ENCODE results near the gene TTBK1. TPM values are rescaled to one million over a fixed set of nuclear protein-coding genes. Genes with fewer than 3 reads are reported as not detected.

TTBK1 gene
- total RNA-seq, 2 donors from 2014 or later = 0.05 to 0.16 TPM

GRCh38 chr6:43231053-43231452, 12.2 kb upstream of the TTBK1 start:
- H3K27me3 Mint-ChIP-seq = peaks cover 9% of the 10 kb centered on the region
- ATAC-seq (no peak), DNase-seq (no peak)
- H3K9me3 ChIP-seq (ENCODE audit: control insufficient read depth, low read length, poor library complexity, severe bottlenecking) = no peaks in the 10 kb centered on the region
- peaks cover 13% of the 10 kb centered on the region for H3K4me1 Mint-ChIP-seq
- H3K27ac Mint-ChIP-seq = no peak overlapping the region
- H3K36me3 Mint-ChIP-seq (ENCODE audit: low read depth) = no peaks in the 10 kb centered on the region
- H3K4me3 Mint-ChIP-seq = peak overlapping the region; percentile 4

- ATAC-seq = no peak
- Mint-ChIP-seq H3K27ac (no peak overlapping the region), H3K27me3 (peaks cover 17% of the 10 kb centered on the region), H3K36me3 (ENCODE audit: low read depth) (no peaks in the 10 kb centered on the region), H3K4me1 (peaks cover 13% of the 10 kb centered on the region), H3K4me3 (no peak overlapping the region)
- H3K9me3 ChIP-seq (ENCODE audit: control insufficient read depth, low read length, poor library complexity, severe bottlenecking) = no peaks in the 10 kb centered on the region
- no peak for DNase-seq
These were observed 11.4 kb upstream of the TTBK1 start for GRCh38 chr6:43231735-43232450.

GRCh38 chr6:43235841-43236240, 7.4 kb upstream of the TTBK1 start:
- no peak overlapping the region for H3K4me3 Mint-ChIP-seq
- no peak for ATAC-seq
- peaks cover 48% of the 10 kb centered on the region for H3K27me3 Mint-ChIP-seq
- H3K27ac Mint-ChIP-seq = no peak overlapping the region
- H3K4me1 Mint-ChIP-seq = no peaks in the 10 kb centered on the region
- no peak for DNase-seq
- H3K36me3 Mint-ChIP-seq (ENCODE audit: low read depth) = no peaks in the 10 kb centered on the region
- no peaks in the 10 kb centered on the region for H3K9me3 ChIP-seq (ENCODE audit: control insufficient read depth, low read length, poor library complexity, severe bottlenecking)

- DNase-seq = no peak
- H3K27ac Mint-ChIP-seq = no peak overlapping the region
- no peaks in the 10 kb centered on the region for H3K4me1 Mint-ChIP-seq
- H3K27me3 Mint-ChIP-seq = peaks cover 39% of the 10 kb centered on the region
- H3K36me3 Mint-ChIP-seq (ENCODE audit: low read depth) = peaks cover 2% of the 10 kb centered on the region
- ATAC-seq = no peak
- H3K9me3 ChIP-seq (ENCODE audit: control insufficient read depth, low read length, poor library complexity, severe bottlenecking) = no peaks in the 10 kb centered on the region
- no peak overlapping the region for H3K4me3 Mint-ChIP-seq
These were observed 4.2 kb upstream of the TTBK1 start for GRCh38 chr6:43239054-43239453.

- no peaks in the 10 kb centered on the region for H3K9me3 ChIP-seq (ENCODE audit: control insufficient read depth, low read length, poor library complexity, severe bottlenecking)
- Mint-ChIP-seq H3K4me3 (no peak overlapping the region), H3K4me1 (peaks cover under 1% of the 10 kb centered on the region), H3K36me3 (ENCODE audit: low read depth) (peaks cover 2% of the 10 kb centered on the region), H3K27ac (no peak overlapping the region), H3K27me3 (peaks cover 39% of the 10 kb centered on the region)
- ATAC-seq (no peak), DNase-seq (no peak)
These were observed 2.3 kb upstream of the TTBK1 start for GRCh38 chr6:43240950-43241349.

GRCh38 chr6:43241446-43241845, 1.8 kb upstream of the TTBK1 start:
- H3K9me3 ChIP-seq (ENCODE audit: control insufficient read depth, low read length, poor library complexity, severe bottlenecking) = no peaks in the 10 kb centered on the region
- ATAC-seq = no peak
- H3K36me3 Mint-ChIP-seq (ENCODE audit: low read depth) = peaks cover 2% of the 10 kb centered on the region
- H3K27me3 Mint-ChIP-seq = peaks cover 36% of the 10 kb centered on the region
- peaks cover 4% of the 10 kb centered on the region for H3K4me1 Mint-ChIP-seq
- H3K27ac Mint-ChIP-seq = no peak overlapping the region
- no peak overlapping the region for H3K4me3 Mint-ChIP-seq
- no peak for DNase-seq

- no peak overlapping the region for H3K27ac Mint-ChIP-seq
- ATAC-seq (no peak), DNase-seq (no peak)
- peaks cover 14% of the 10 kb centered on the region for H3K27me3 Mint-ChIP-seq
- peaks cover 2% of the 10 kb centered on the region for H3K36me3 Mint-ChIP-seq (ENCODE audit: low read depth)
- H3K9me3 ChIP-seq (ENCODE audit: control insufficient read depth, low read length, poor library complexity, severe bottlenecking) = no peaks in the 10 kb centered on the region
- H3K4me1 Mint-ChIP-seq = peaks cover 16% of the 10 kb centered on the region
- H3K4me3 Mint-ChIP-seq = no peak overlapping the region
These were observed 512 bp downstream of the TTBK1 start for GRCh38 chr6:43243664-43244321.

GRCh38 chr6:43246301-43247113, 3.2 kb downstream of the TTBK1 start:
- no peaks in the 10 kb centered on the region for H3K9me3 ChIP-seq (ENCODE audit: control insufficient read depth, low read length, poor library complexity, severe bottlenecking)
- DNase-seq (no peak), ATAC-seq (peak; percentile 24)
- peaks cover 22% of the 10 kb centered on the region for H3K4me1 Mint-ChIP-seq
- H3K27me3 Mint-ChIP-seq = peaks cover 8% of the 10 kb centered on the region
- peak overlapping the region; percentile 94 for H3K27ac Mint-ChIP-seq
- H3K36me3 Mint-ChIP-seq (ENCODE audit: low read depth) = peaks cover 2% of the 10 kb centered on the region
- peak overlapping the region; percentile 89 for H3K4me3 Mint-ChIP-seq

GRCh38 chr6:43247114-43247999, 4.1 kb downstream of the TTBK1 start:
- H3K4me3 Mint-ChIP-seq = peak overlapping the region; percentile 89

GRCh38 chr6:43248101-43248500, 4.8 kb downstream of the TTBK1 start:
- Mint-ChIP-seq H3K36me3 (ENCODE audit: low read depth) (no peaks in the 10 kb centered on the region), H3K27ac (peak overlapping the region; percentile 94), H3K4me3 (peak overlapping the region; percentile 89), H3K27me3 (peaks cover 24% of the 10 kb centered on the region), H3K4me1 (peaks cover 26% of the 10 kb centered on the region)
- no peaks in the 10 kb centered on the region for H3K9me3 ChIP-seq (ENCODE audit: control insufficient read depth, low read length, poor library complexity, severe bottlenecking)
- ATAC-seq = no peak
- DNase-seq = no peak

More at GRCh38 chr6:43247114-43247999, 4.1 kb downstream of the TTBK1 start:
- DNase-seq (peak; percentile 68 to 70 (median 68)), ATAC-seq (peak; percentile 92)
- H3K9me3 ChIP-seq (ENCODE audit: control insufficient read depth, low read length, poor library complexity, severe bottlenecking) = no peaks in the 10 kb centered on the region
- peaks cover 17% of the 10 kb centered on the region for H3K27me3 Mint-ChIP-seq
- H3K4me1 Mint-ChIP-seq = peaks cover 22% of the 10 kb centered on the region
- H3K36me3 Mint-ChIP-seq (ENCODE audit: low read depth) = no peaks in the 10 kb centered on the region
- peak overlapping the region; percentile 94 for H3K27ac Mint-ChIP-seq

GRCh38 chr6:43248791-43249190, 5.5 kb downstream of the TTBK1 start:
- no peaks in the 10 kb centered on the region for H3K9me3 ChIP-seq (ENCODE audit: control insufficient read depth, low read length, poor library complexity, severe bottlenecking)
- Mint-ChIP-seq H3K4me3 (no peak overlapping the region), H3K27me3 (peaks cover 28% of the 10 kb centered on the region), H3K36me3 (ENCODE audit: low read depth) (no peaks in the 10 kb centered on the region), H3K4me1 (peaks cover 26% of the 10 kb centered on the region), H3K27ac (peak overlapping the region; percentile 32)
- ATAC-seq = no peak
- no peak for DNase-seq

- no peaks in the 10 kb centered on the region for H3K36me3 Mint-ChIP-seq (ENCODE audit: low read depth)
- H3K4me3 Mint-ChIP-seq = no peak overlapping the region
- no peaks in the 10 kb centered on the region for H3K9me3 ChIP-seq (ENCODE audit: control insufficient read depth, low read length, poor library complexity, severe bottlenecking)
- DNase-seq (no peak), ATAC-seq (no peak)
- H3K27ac Mint-ChIP-seq = no peak overlapping the region
- H3K27me3 Mint-ChIP-seq = peaks cover 32% of the 10 kb centered on the region
- H3K4me1 Mint-ChIP-seq = peaks cover 25% of the 10 kb centered on the region
These were observed 7.7 kb downstream of the TTBK1 start for GRCh38 chr6:43250992-43251373.

Measured in T-helper 17 cell (primary cell).